Heart right ventricle (tissue), 16 donors: ENCODE measurements around the gene TMEM92. TPM values are rescaled to one million over a fixed set of nuclear protein-coding genes. Genes with fewer than 3 reads are reported as not detected.

Experiments used
- ATAC-seq, 8 donors: fragments of 200-7000 bp; cut with Tn5 transposase; one replicate each; pipeline ENCODE4 v1.9.1; 2020; ENCODE audit warnings: mild to moderate bottlenecking in 8 of 8, moderate library complexity in 8 of 8, moderate number of reproducible peaks in 1 of 8
- DNase-seq, 2 donors: peaks; one replicate each; pipeline ENCODE4 v3.0.0-alpha.2; 2020
- H3K27ac ChIP-seq, 10 donors: fragments of 200-600 bp; sonication (generic) in 2 of 10; one replicate each; pipeline versions ENCODE4 v1.5.0 to v1.8.0; 2020 to 2022; ENCODE audit warnings: mild to moderate bottlenecking in 3 of 10
- H3K27me3 ChIP-seq, 7 donors: fragments of 200-600 bp; one replicate each; pipeline ENCODE4 v1.8.0; 2021 to 2022; ENCODE audit warnings: mild to moderate bottlenecking in 2 of 7
- H3K36me3 ChIP-seq, 9 donors: fragments of 200-600 bp; sonication (generic) in 1 of 9; one replicate each; pipeline versions ENCODE4 v1.5.0 to v1.8.0; 2020 to 2022; ENCODE audit warnings: mild to moderate bottlenecking in 2 of 9
- H3K4me1 ChIP-seq, 9 donors: fragments of 200-600 bp; sonication (generic) in 1 of 9; one replicate each; pipeline versions ENCODE4 v1.5.0 to v1.8.0; 2020 to 2022; ENCODE audit warnings: mild to moderate bottlenecking in 4 of 9
- H3K4me3 ChIP-seq, 10 donors: fragments of 200-600 bp; sonication (generic) in 2 of 10; one replicate each; pipeline versions ENCODE4 v1.5.0 to v1.8.0; 2020 to 2022; ENCODE audit warnings: mild to moderate bottlenecking in 7 of 10, moderate library complexity in 2 of 10
- H3K9me3 ChIP-seq, 11 donors: fragments of 200-600 bp in 10 of 11; sonication (generic) in 2 of 11; one replicate each; pipeline versions ENCODE4 v1.5.0 to v1.8.0; 2013 to 2022; ENCODE audit warnings: mild to moderate bottlenecking in 2 of 11, control low read depth in 1 of 11, moderate library complexity in 1 of 11
- WGBS, 2 donors: extraction: QIAGEN DNeasy Blood & Tissue Kit; methylation state at CpG; one replicate each; pipeline ENCODE4 v1.1.7; 2013; ENCODE audit warnings: inconsistent platforms in 1 of 2; 5-methylcytosine and 5-hydroxymethylcytosine counted together
- intact Hi-C, 10 donors: fragments of 100-400 bp; cut with DNase I; formaldehyde crosslinking; loops; one replicate each; pipeline versions ENCODE4 v1.11.1 to v1.14.2; 2022
- polyA plus RNA-seq, 2 donors: library from polyadenylated mRNA; stranded (reverse); fragments of 200-250 nt; gene quantifications; one replicate each; pipeline ENCODE4 v1.2.3, GENCODE V29; 2013
- total RNA-seq, 10 donors: library from RNA; stranded (reverse); fragmentation: NEBNext Ultra II Directional in 3 of 10; extraction: Animal tissue kit (Norgen Biotek cat#: 25700) in 3 of 10; gene quantifications; one replicate each; pipeline versions ENCODE4 v1.2.1 to v1.2.4, GENCODE V29; 2021 to 2023
- TF ChIP-seq, protein P1 (sequence below), 9 donors: fragments of 200-600 bp; sonication (generic) in 2 of 9; IDR thresholded peaks; one replicate each; pipeline versions ENCODE4 v1.5.0 to v1.8.0; 2021 to 2022; ENCODE audit warnings: antibody characterized with exemption in 9 of 9, mild to moderate bottlenecking in 5 of 9, moderate library complexity in 1 of 9
- donor health status: Arrhythmogenic right ventricular cardiomyopathy.
- donor health status: ischemic (EF 13 %, LVEDD 7.1; RV severe dilation, severe dysfunction).
- donor health status: healthy with polysubstance abuse.
- donor health status: DM: no; HTN: yes; CAD: no.
- donor health status: DM: no; HTN: no; CAD: no.
- donor health status: ischemic (EF 25% LVEDD 6.9; RV normal size, moderate dysfunction).
- donor health status: ischemic (EF 25% LVEDD 5.7; RV mildly dilated, moderate dysfunction).
- donor health status: healthy.
- donor health status: DM: yes; HTN: yes; CAD: no.
- donor health status: Ischemic cardiomyopathy.
- donor health status: ischemic (EF 35%, LVEDD 5.7; RV mildly dilated, moderate dysfunction).
- donor health status: nonischemic (EF 11% LVEDD 7.7; RV severe dilation, severe dysfunction).
- donor health status: DM: yes; HTN: yes; CAD: no.
- donor health status: PGD.
- donor health status: ischemic (EF 29% LVEDD 5.4; RV normal size, mild dysfunction).
- donor health status: nonischemic (EF 23%, LVEDD 6.1; RV moderate dilation, normal function).

TMEM92 gene
- total and polyA plus RNA-seq, 12 donors, result 0.04 TPM; not detected in 11

DNA sequence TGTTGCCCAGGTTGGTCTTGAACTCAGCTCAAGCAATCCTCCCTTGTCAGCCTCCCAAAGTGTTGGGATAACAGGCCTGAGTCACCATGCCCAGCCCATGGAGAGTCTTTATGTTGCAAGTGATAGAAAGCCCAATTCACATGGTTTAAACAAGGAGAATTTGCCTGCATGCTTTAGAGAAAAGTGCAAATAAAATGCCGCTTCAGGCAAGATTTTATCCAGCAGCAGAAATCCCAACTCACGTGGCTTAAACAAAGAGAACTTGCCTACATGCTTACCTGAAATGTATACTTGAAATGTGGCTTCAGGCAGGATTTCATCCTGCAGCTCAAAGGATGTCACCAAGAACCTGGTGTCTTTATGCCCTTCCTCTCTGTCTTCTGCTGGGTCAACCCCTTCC, 42.9 kb downstream of the TMEM92 start:
- DNase-seq (no peak), ATAC-seq (no peak)
- no peaks in the 10 kb centered on the region for H3K36me3 ChIP-seq
- peaks cover 0 to 21% (median 4%) of the 10 kb centered on the region in 7 donors for H3K27me3 ChIP-seq
- 95 to 100% methylated on average over 2 of the region's 2 CpGs for WGBS, 2 donors
- no peaks in the 10 kb centered on the region for H3K9me3 ChIP-seq
- intact Hi-C loops, result no loop called here
- TF ChIP-seq, protein P1, sequence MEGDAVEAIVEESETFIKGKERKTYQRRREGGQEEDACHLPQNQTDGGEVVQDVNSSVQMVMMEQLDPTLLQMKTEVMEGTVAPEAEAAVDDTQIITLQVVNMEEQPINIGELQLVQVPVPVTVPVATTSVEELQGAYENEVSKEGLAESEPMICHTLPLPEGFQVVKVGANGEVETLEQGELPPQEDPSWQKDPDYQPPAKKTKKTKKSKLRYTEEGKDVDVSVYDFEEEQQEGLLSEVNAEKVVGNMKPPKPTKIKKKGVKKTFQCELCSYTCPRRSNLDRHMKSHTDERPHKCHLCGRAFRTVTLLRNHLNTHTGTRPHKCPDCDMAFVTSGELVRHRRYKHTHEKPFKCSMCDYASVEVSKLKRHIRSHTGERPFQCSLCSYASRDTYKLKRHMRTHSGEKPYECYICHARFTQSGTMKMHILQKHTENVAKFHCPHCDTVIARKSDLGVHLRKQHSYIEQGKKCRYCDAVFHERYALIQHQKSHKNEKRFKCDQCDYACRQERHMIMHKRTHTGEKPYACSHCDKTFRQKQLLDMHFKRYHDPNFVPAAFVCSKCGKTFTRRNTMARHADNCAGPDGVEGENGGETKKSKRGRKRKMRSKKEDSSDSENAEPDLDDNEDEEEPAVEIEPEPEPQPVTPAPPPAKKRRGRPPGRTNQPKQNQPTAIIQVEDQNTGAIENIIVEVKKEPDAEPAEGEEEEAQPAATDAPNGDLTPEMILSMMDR (IDR thresholded peaks at IDR 0.05), result no peak
- H3K4me1 ChIP-seq, result no peaks in the 10 kb centered on the region
- no peak overlapping the region for H3K27ac ChIP-seq
- H3K4me3 ChIP-seq, result no peak overlapping the region

DNA sequence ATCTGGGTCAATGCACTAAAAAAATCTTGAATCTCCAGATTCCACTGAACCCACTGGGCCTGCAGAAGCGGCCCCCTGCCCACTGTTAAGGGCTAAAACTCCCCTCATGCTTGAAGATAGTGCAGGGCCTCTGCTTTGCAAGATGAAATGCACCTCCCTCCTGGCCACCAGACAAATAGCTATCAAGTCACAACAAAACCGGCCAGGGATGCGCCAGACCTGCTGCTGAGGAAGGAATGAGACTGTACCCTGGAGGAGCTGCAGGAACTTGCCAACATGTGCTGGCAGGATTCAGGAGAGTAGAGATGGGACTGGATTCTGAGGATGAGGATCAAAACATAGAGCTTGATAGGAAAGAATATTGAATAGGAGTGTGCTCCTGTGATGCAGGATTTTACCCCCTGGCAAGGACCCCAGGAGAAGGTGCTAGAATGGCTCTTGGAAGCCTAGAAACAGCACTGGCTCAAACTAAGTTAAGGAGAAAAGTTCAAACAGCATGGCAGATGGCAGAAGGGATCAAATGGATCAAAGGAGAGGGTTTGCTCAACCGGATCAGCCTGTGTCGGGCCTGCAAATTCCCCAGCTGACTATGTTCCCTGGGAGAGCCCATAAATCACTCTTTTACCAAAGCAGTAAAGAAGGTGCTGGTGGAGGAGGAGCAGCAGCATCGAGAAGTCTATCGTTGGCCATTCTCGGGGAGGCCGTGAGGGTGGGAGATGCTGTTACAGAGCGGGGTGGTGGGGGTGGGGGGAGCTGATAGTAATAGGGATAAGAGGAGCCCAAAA, 44.4 kb downstream of the TMEM92 start:
- no peak for ATAC-seq
- DNase-seq, result no peak
- intact Hi-C loops, result no loop called here

GRCh38 chr17:50319306-50320004, 45.2 kb downstream of the TMEM92 start:
- ATAC-seq, result no peak
- no peak overlapping the region for H3K4me3 ChIP-seq
- intact Hi-C loops, result no loop called here
- H3K36me3 ChIP-seq, result no peaks in the 10 kb centered on the region
- 71% methylated on average over 12 of the region's 12 CpGs for WGBS, 2 donors
- TF ChIP-seq, protein P1 (IDR thresholded peaks at IDR 0.05), result no peak
- no peak for DNase-seq
- H3K27me3 ChIP-seq, result no peaks in the 10 kb centered on the region
- H3K27ac ChIP-seq, result no peak overlapping the region
- H3K4me1 ChIP-seq, result no peaks in the 10 kb centered on the region
- no peaks in the 10 kb centered on the region for H3K9me3 ChIP-seq

More for the DNA sequence above, 44.4 kb downstream of the TMEM92 start:
- no peaks in the 10 kb centered on the region for H3K36me3 ChIP-seq
- TF ChIP-seq, protein P1 (IDR thresholded peaks at IDR 0.05), result no peak
- WGBS, 2 donors, result 75 to 79% methylated on average over 10 of the region's 10 CpGs
- H3K27me3 ChIP-seq, result peaks cover 0 to 6% (median 0%) of the 10 kb centered on the region in 7 donors
- H3K9me3 ChIP-seq, result no peaks in the 10 kb centered on the region
- H3K4me3 ChIP-seq, result no peak overlapping the region
- H3K4me1 ChIP-seq, result no peaks in the 10 kb centered on the region
- H3K27ac ChIP-seq, result no peak overlapping the region

GRCh38 chr17:50322271-50322670, 48.0 kb downstream of the TMEM92 start:
- no peaks in the 10 kb centered on the region for H3K4me1 ChIP-seq
- no peaks in the 10 kb centered on the region for H3K9me3 ChIP-seq
- WGBS, 2 donors, result 62 to 69% methylated on average over 7 of the region's 7 CpGs
- H3K27ac ChIP-seq, result no peak overlapping the region
- TF ChIP-seq, protein P1 (IDR thresholded peaks at IDR 0.05), result no peak
- no peaks in the 10 kb centered on the region for H3K36me3 ChIP-seq
- ATAC-seq (no peak), DNase-seq (no peak)
- no peaks in the 10 kb centered on the region for H3K27me3 ChIP-seq
- intact Hi-C loops, result no loop called here
- no peak overlapping the region for H3K4me3 ChIP-seq
